VCaP (cell line): Measurements from ENCODE around the gene ATP11A.
"Not testable (repeated sequence)": the region's sequence is repeated elsewhere in the genome, so short reads cannot be mapped to it uniquely, and the experiment has no call there.

Experiments used
- H3K27ac ChIP-seq: fragments of 450-650 bp; 2 replicates; pipeline ENCODE4 v1.5.1; 2017
- CTCF ChIP-seq: fragments of 450-650 bp; conservative IDR thresholded peaks from 2 replicates; pipeline ENCODE4 v1.5.1; 2017; ENCODE audit warnings: mild to moderate bottlenecking, moderate library complexity

ATP11A gene

GRCh38 chr13:112859128-112859816 lies 169.4 kb downstream of the ATP11A start:
- no peak overlapping the region for H3K27ac ChIP-seq
- TF ChIP-seq CTCF: no peak

- no peak overlapping the region for H3K27ac ChIP-seq
- TF ChIP-seq CTCF: no peak
These were observed 170.0 kb downstream of the ATP11A start for GRCh38 chr13:112859817-112860190.

GRCh38 chr13:112861876-112862615 lies 172.2 kb downstream of the ATP11A start:
- no peak overlapping the region for H3K27ac ChIP-seq
- no peak for TF ChIP-seq CTCF

- not testable (repeated sequence) for H3K27ac ChIP-seq
These were observed 173.5 kb downstream of the ATP11A start for GRCh38 chr13:112863356-112863755.

GRCh38 chr13:112865478-112865877 lies 175.6 kb downstream of the ATP11A start:
- not testable (repeated sequence) for H3K27ac ChIP-seq

- no peak for TF ChIP-seq CTCF
- H3K27ac ChIP-seq: no peak overlapping the region
These were observed 177.5 kb downstream of the ATP11A start for GRCh38 chr13:112867301-112867711.

GRCh38 chr13:112868308-112868707 lies 178.5 kb downstream of the ATP11A start:
- H3K27ac ChIP-seq: no peak overlapping the region
- TF ChIP-seq CTCF: no peak

- H3K27ac ChIP-seq: no peak overlapping the region
- no peak for TF ChIP-seq CTCF
These were observed 179.6 kb downstream of the ATP11A start for GRCh38 chr13:112869202-112870050.
